IPS-20b (cell line): ENCODE results near the gene UBE3D.
"Not testable (repeated sequence)": the region's sequence is repeated elsewhere in the genome, so short reads cannot be mapped to it uniquely, and the experiment has no call there.

Experiments used
- H3K27ac ChIP-seq: one replicate; pipeline ENCODE4 v1.5.1; 2013; ENCODE audit warnings: low read length
- H3K27me3 ChIP-seq: 2 replicates; pipeline ENCODE4 v1.6.1; 2013; ENCODE audit warnings: mild to moderate bottlenecking, low read length, inconsistent platforms; ENCODE audit not compliant: insufficient read depth
- H3K36me3 ChIP-seq: 2 replicates; pipeline ENCODE4 v1.6.1; 2013; ENCODE audit warnings: low read depth, mild to moderate bottlenecking, inconsistent platforms, low read length, moderate library complexity; ENCODE audit not compliant: insufficient read depth
- H3K4me1 ChIP-seq: 2 replicates; pipeline ENCODE4 v1.6.1; 2013; ENCODE audit warnings: mild to moderate bottlenecking, control low read depth, inconsistent platforms, low read length, moderate library complexity; ENCODE audit not compliant: insufficient read depth
- H3K4me3 ChIP-seq: 2 replicates; pipeline ENCODE4 v1.5.1; 2013; ENCODE audit warnings: mild to moderate bottlenecking, low read length, inconsistent platforms
- H3K9ac ChIP-seq: 2 replicates; pipeline ENCODE4 v1.6.1; 2013; ENCODE audit warnings: low read depth, mild to moderate bottlenecking, inconsistent platforms, low read length, moderate library complexity
- H3K9me3 ChIP-seq: 2 replicates; pipeline ENCODE4 v1.6.1; 2013; ENCODE audit warnings: mild to moderate bottlenecking, low read depth, low read length, inconsistent platforms; ENCODE audit not compliant: insufficient read depth

The UBE3D gene

GRCh38 chr6:82906951-82907350 lies 158.7 kb downstream of the UBE3D start:
- H3K4me3 ChIP-seq, result no peak overlapping the region
- 0 out of 2 replicates have a peak, but pooled peaks cover 2% of the 10 kb centered on the region for H3K4me1 ChIP-seq
- H3K9ac ChIP-seq, result no peak overlapping the region
- no peaks in the 10 kb centered on the region for H3K9me3 ChIP-seq
- no peak overlapping the region for H3K27ac ChIP-seq
- no peaks in the 10 kb centered on the region for H3K36me3 ChIP-seq
- H3K27me3 ChIP-seq, result no peaks in the 10 kb centered on the region

GRCh38 chr6:82906489-82906888 lies 159.2 kb downstream of the UBE3D start:
- H3K9ac ChIP-seq, result no peak overlapping the region
- H3K4me1 ChIP-seq, result 0 out of 2 replicates have a peak, but pooled peaks cover 2% of the 10 kb centered on the region
- H3K27ac ChIP-seq, result no peak overlapping the region
- H3K9me3 ChIP-seq, result no peaks in the 10 kb centered on the region
- no peak overlapping the region for H3K4me3 ChIP-seq
- H3K36me3 ChIP-seq, result no peaks in the 10 kb centered on the region
- no peaks in the 10 kb centered on the region for H3K27me3 ChIP-seq

GRCh38 chr6:82904860-82905259 lies 160.8 kb downstream of the UBE3D start:
- Histone ChIP-seq H3K27ac (no peak overlapping the region), H3K27me3 (no peaks in the 10 kb centered on the region), H3K9me3 (no peaks in the 10 kb centered on the region), H3K4me1 (0 out of 2 replicates have a peak, but pooled peaks cover 2% of the 10 kb centered on the region), H3K4me3 (no peak overlapping the region), H3K36me3 (no peaks in the 10 kb centered on the region), H3K9ac (no peak overlapping the region)

DNA sequence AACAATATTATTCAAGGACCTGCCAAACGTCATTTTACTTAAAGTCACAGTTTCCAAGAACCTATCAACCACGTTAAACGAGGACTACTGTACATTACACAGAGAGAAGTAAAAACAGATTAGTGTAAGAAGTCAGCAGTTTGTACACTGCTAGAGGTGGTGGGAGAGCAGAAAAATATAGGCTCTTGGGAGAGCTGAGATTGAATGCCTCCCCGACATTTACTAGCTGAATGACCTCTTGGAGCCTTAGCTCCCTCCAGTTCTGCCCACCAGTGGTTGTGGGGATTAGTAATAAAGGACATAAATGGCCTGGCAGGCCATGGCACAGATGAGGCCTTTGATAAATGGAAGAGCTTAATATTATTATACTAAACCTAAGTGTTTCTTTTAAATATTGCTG lies 161.4 kb downstream of the UBE3D start:
- Histone ChIP-seq H3K9ac (no peak overlapping the region), H3K27me3 (no peaks in the 10 kb centered on the region), H3K27ac (no peak overlapping the region), H3K9me3 (no peaks in the 10 kb centered on the region), H3K36me3 (no peaks in the 10 kb centered on the region), H3K4me1 (0 out of 2 replicates have a peak, but pooled peaks cover 2% of the 10 kb centered on the region), H3K4me3 (no peak overlapping the region)

- H3K4me1 ChIP-seq, result 0 out of 2 replicates have a peak, but pooled peaks cover 2% of the 10 kb centered on the region
- no peak overlapping the region for H3K27ac ChIP-seq
- H3K9me3 ChIP-seq, result no peaks in the 10 kb centered on the region
- H3K36me3 ChIP-seq, result no peaks in the 10 kb centered on the region
- no peak overlapping the region for H3K4me3 ChIP-seq
- H3K27me3 ChIP-seq, result no peaks in the 10 kb centered on the region
- H3K9ac ChIP-seq, result no peak overlapping the region
Observed at GRCh38 chr6:82902290-82902689, 163.4 kb downstream of the UBE3D start.

DNA sequence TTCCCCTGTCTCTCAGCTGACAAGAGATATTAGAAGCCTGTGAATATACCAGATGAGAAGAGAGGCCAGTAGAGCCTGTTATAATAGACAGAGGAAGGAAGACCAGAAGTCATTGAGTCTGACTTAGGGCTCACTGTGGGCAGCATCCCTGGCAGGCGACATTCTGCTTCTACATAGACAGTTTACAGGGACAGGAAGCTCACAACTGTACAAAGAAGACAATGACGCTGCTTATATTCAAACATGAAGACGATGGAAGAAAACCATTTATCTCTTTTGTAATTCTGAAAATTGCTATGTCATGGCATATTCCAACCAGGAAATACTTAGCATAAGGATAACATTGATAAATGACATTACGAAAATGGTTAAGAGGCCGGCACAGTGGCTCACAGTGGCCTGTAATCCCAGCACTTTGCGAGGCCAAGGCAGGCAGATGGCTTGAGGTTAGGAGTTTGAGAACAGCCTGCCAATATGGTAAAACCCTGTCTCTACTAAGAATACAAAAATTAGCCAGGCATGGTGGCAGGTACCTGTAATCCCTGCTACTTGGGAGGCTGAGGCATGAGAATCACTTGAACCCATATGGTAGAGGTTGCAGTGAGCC lies 170.9 kb downstream of the UBE3D start:
- no peak overlapping the region for H3K4me3 ChIP-seq
- H3K4me1 ChIP-seq, result peaks cover 9% of the 10 kb centered on the region; the same call in 1 of the 2 replicates
- H3K9me3 ChIP-seq, result no peaks in the 10 kb centered on the region
- H3K27me3 ChIP-seq, result no peaks in the 10 kb centered on the region
- H3K36me3 ChIP-seq, result no peaks in the 10 kb centered on the region; the same call in 1 of the 2 replicates
- H3K9ac ChIP-seq, result no peak overlapping the region
- no peak overlapping the region for H3K27ac ChIP-seq

DNA sequence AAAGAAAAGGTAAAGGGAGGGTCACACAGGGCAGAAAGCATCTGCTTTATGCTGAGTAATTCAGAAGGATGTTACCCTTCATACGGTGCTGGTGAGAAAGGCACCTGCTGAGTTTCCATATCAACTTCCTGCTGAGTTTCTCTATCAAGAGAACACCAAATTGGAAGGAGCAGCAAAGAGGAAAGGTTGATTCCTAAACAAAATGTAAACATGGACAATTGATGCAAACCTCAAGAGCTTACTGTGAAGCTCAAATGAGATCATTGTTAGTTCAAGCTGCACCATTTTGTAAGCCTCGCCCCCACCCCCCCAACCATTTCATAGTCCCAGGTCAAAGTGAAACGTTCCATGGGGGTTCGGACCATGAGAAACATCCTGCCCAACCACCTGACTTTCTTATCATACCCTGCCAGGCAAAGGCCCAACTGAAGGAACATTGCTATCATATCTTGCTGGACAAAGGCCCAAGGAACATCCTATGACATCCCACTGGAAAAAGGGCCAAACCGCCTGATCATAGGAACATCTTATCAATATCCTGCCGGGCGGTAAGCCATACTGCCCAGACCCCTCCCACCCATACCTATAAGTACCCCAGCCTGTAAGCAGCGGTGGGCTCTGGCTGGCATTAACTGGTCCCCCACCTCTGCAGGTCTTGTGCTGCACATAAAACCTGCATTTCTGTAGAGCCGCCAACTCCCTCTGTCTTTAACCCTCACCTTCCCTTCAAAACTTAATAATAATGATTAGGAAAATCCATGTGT lies 171.6 kb downstream of the UBE3D start:
- Histone ChIP-seq H3K9me3 (no peaks in the 10 kb centered on the region), H3K9ac (no peak overlapping the region), H3K27ac (peak overlapping the region; percentile 23), H3K36me3 (no peaks in the 10 kb centered on the region; the same call in 1 of the 2 replicates), H3K4me3 (no peak overlapping the region), H3K27me3 (no peaks in the 10 kb centered on the region), H3K4me1 (peaks cover 9% of the 10 kb centered on the region; the same call in 1 of the 2 replicates)

- not testable (repeated sequence) for H3K9me3 ChIP-seq
Observed at GRCh38 chr6:82891503-82891902, 174.1 kb downstream of the UBE3D start.

DNA sequence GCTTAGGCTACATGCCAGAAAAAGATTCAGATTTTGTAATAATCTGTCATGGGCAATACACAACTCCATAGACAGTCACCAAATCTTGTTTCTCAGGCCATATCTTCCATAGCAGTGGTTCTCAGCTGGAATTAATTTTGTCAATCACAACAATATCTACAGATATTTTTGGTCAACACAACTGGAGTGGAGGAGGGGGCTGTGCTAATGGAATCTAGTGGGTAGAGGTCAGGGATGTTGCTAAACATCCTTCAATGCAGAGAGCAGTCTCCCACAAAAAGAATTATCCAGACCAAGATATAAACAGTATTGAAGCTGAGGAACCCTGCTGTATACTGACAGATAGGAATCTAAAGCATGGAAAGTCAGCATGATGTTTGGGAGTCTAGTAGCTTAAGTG lies 174.6 kb downstream of the UBE3D start:
- no peaks in the 10 kb centered on the region for H3K27me3 ChIP-seq
- H3K27ac ChIP-seq, result no peak overlapping the region
- no peaks in the 10 kb centered on the region; the same call in 1 of the 2 replicates for H3K36me3 ChIP-seq
- peaks cover 9% of the 10 kb centered on the region; the same call in 1 of the 2 replicates for H3K4me1 ChIP-seq
- H3K9me3 ChIP-seq, result no peaks in the 10 kb centered on the region
- no peak overlapping the region for H3K4me3 ChIP-seq
- H3K9ac ChIP-seq, result no peak overlapping the region

More at GRCh38 chr6:82891503-82891902, 174.1 kb downstream of the UBE3D start:
- not testable (repeated sequence) for H3K36me3 ChIP-seq, H3K27ac ChIP-seq, H3K4me3 ChIP-seq, H3K9ac ChIP-seq, H3K4me1 ChIP-seq, H3K27me3 ChIP-seq

- no peaks in the 10 kb centered on the region for H3K9me3 ChIP-seq
- no peaks in the 10 kb centered on the region for H3K27me3 ChIP-seq
- H3K4me3 ChIP-seq, result no peak overlapping the region
- no peak overlapping the region for H3K27ac ChIP-seq
- H3K9ac ChIP-seq, result no peak overlapping the region
- H3K4me1 ChIP-seq, result peaks cover 9% of the 10 kb centered on the region; the same call in 1 of the 2 replicates
- no peaks in the 10 kb centered on the region; the same call in 1 of the 2 replicates for H3K36me3 ChIP-seq
Observed at GRCh38 chr6:82890240-82890639, 175.4 kb downstream of the UBE3D start.

DNA sequence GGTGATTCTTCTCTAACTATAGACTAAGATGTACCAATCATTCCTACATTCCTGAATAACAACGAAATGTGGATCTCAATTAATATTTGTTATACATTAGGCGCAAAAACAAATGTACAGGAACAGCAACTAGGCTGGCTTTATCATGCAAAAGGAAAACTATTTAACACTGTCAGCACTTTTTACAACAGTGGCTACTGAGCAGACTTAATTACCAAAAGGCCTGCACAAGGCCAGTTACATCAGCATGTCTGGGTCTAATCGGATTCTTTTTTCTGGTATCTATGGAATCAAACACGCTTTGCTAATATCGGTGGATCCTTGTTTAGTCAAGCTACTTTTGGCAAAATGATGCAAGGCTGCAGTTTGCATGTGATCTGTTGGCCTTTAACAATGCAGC lies 176.5 kb downstream of the UBE3D start:
- no peak overlapping the region for H3K9ac ChIP-seq
- H3K4me3 ChIP-seq, result no peak overlapping the region
- no peak overlapping the region for H3K27ac ChIP-seq
- no peaks in the 10 kb centered on the region for H3K27me3 ChIP-seq
- peaks cover 5% of the 10 kb centered on the region; the same call in 1 of the 2 replicates for H3K4me1 ChIP-seq
- no peaks in the 10 kb centered on the region; the same call in 1 of the 2 replicates for H3K36me3 ChIP-seq
- H3K9me3 ChIP-seq, result no peaks in the 10 kb centered on the region
